COLO668 (cell line): ENCODE data around the gene MTHFSD.

Source experiments
- DNase-seq: peaks from one replicate; lab custom pipeline; 2025; ENCODE audit not compliant: unreplicated experiment; lab: John Stamatoyannopoulos, UW

Gene MTHFSD

DNA sequence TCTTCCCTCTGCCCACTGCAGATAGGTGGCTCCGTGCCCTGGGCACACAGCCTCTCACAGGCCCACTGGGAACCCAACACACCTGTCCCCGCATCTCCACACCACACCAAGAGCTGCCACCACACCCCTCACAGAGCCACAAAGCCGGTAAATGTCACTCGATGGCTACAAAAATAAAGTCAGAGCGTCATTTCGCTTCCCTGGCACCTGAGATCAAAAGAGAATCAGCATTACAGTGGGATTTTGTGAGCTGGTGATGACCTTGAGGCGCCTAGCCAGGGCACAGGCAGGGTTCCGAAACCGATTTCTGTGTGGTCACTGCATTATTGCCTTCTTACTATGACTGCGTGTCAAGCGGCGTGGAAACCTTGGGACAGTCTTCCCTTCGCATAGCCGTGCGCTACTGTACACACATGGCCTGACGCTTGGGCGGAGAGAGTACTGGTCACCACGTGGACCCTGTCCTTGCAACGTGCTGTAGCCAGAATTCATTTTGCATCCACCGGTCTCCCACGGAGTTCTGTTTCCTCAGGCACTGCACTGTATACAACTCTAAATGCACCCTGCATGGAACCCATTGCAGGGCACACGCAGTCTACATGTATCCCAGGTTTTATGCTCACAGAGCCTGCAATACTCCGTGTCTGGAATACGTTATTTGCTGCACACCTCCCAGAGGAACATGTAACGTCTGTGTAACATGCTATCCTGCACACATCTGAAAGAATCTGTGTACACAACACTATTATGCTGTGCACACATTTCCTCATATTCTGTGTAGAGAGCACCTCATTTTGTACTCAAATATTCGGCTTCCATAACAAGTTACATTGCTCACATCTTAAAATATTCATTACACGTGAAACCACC is 50.5 kb downstream of the MTHFSD start:
- DNase-seq, result no peak

DNA sequence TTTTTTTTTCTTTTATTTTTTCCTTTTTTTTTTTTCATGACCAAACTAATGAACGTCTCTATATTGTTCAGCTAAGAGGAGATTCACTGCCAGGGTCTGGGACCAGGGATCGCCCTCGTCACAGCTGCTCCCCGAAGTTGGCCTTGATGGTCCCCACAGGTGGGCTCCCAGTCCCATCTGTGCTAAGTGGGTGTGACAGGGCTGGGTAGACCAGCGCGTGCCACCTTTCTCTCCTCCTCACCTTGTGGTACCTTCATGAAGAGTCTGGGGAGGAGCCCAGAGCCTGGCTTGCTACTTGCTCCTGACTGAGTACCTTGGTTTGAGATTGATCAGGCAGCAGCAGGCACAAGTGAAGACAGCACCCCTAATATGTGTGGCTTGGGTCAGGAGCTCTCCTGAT is 51.2 kb downstream of the MTHFSD start:
- no peak for DNase-seq

DNA sequence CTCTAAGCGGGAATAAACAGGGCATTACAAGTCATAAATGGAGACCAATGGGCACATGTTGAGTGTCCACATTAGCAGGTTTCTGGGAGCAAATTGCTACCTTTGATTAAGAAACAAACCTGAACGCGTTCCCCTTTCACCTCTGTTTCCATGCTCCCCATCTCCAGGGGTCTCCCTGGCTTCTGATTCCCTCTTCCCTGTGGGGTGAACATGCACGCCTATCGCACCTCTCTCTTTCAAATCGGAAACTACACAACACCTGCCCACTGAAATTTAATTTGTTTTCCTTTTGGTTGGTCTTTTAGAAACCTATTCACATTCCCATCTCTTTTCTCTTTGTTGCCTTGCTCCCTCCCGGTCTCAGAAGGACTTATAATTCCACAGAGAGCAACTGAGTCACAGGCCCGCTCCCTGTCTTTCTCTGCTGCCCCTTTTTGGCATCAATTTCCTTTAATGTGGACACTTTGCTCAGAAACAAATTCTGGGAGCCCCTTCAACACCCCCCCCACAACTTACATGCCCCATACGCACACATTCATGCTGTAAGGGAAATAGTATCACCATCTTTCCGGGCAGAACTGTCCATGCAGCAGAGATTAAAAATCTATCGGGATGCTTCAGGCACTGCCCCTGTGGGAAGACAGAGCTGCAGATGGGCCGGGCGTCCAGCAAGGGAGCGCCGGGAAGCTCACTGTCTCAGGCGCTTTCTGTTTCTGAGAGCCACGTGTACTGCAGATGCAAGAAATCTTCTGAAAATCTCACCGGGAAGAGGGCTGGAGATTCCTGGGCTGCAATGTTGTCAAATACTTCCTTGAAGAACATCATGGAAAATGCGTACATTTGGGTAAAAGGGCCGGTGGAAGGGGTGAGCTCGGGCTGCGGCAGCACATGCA is 51.9 kb downstream of the MTHFSD start:
- no peak for DNase-seq

DNA sequence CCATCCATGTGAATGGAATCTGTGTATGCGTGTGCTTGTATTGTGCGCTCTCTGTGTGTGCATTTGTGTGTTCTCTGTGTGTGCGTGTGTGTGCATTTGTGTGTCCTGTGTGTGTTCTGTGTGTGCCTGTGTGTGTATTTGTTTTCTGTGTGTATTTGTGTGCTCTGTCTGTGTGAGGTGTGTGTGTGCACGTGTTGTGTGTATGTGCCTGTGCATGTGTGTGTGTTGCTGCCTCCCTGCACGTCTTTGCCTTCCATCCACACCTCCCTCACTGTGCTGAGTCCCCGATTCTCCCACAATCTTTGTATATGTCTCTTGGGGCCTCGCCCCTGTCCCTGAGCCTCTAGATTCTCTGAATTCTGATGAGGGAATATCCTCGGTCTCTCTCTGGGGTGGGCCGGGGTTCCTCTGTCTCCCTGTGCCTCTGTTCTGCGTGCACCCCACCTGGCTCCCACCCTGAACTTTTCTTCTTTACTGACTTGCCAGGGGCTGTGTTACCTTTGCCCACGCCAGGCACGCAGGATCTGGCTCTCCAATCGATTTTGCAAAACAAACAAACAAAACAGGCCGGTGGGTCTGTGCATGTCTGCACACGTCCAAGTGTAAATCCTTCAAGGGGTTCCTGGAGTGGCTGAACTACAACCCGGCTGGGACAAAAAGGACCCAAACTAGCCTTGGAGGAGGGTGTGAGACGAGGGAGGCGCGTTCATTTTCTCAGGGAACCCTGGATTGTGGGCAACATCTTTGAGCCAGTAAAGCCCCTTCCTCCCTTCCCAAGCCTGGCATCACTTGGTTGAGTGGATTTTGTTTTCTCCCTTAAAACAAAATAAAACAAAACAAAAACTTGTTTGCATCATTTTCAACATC is 52.8 kb downstream of the MTHFSD start:
- DNase-seq, result no peak

DNA sequence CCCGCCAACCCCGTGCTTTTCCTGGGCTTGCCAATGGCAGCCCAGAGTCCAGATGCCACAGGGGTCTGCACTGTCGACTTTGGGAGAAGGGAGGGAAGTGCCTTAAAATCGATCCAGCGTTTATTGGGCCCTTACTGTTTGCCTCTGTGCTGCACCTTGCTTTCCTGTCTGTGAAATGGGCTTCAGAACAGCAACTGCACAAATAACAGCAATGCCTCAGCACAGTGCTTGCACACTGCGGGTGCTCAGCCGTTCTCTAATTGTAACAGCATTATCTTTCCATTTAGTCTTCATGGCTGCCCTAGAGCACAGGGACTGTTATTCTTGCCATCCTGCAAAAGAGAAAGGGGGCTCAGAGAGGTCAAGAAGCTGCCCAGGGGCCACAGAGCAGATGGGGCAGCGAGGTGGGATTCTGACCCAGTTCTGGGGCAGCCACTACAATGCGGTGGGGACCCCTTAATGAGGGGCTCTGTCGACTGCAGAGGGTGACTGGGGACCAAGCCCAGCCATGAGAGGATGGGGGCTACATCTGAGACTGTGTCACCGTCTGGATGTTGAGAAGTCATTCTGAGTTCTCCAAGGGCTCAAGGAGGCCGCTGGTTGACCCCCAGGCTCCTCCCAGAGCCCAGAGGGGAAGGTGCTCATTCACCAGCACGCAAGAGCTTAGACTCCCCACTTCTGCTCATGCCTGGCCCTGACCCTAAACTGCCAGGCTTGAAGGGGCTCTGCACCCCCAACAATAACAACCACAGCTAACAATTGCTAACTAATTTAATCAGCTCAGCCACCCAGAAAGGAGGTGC is 54.1 kb downstream of the MTHFSD start:
- DNase-seq, result no peak

DNA sequence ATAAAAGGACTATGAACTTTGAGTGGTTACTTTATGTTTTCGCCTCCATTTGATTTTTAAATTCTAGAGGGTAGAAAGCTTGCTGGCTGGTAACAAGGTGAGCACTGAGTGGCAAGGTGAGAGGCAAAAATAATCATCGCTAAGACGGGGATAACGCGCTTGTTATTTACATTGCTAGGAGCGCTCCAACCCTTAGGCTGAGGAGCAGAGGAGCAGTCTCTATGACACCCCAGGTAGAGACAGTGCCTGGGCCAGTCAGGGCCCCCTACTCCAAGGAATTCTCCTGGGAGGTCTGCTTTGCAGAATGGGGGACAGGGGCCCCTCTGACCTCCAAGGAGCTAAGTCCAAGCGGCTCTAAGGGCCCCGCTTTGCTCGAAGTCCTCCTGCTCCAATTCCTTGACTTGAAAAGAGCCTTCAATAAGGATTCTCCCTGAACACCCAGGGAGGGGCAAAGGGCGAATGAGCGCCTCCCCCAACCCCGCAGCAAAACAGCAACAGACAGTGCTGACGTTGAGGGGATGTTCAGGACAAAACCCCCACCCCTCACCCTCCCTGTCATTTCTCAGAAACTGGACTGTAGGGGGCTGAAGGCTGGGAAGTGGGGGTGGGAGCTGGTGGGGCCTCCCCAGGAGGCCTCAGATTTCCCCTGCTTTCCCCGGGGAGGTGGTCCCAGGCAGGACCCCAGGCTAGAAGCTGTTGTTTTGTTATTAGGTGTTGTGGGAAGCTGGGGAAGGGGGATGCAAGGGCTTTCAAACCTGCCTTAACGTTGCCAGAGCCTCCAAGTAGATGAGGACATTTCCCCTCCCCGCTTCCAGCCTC is 54.9 kb downstream of the MTHFSD start:
- no peak for DNase-seq

DNA sequence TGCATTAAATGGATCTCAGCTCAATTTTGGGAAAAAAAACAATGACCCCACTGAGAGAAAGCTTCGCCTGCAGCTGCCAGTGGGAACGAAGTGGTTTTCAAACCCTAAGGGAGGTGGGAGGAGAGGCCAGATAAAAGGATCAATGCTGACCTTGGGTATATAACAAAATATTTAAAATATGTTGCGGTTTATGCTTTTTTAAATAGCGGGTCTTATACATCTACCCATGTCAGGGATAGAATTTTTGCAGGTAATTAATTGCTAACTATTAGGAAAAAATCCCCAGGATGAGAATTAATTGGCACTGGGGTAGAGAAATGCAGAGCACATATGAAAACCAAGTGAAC is 55.6 kb downstream of the MTHFSD start:
- DNase-seq, result no peak

DNA sequence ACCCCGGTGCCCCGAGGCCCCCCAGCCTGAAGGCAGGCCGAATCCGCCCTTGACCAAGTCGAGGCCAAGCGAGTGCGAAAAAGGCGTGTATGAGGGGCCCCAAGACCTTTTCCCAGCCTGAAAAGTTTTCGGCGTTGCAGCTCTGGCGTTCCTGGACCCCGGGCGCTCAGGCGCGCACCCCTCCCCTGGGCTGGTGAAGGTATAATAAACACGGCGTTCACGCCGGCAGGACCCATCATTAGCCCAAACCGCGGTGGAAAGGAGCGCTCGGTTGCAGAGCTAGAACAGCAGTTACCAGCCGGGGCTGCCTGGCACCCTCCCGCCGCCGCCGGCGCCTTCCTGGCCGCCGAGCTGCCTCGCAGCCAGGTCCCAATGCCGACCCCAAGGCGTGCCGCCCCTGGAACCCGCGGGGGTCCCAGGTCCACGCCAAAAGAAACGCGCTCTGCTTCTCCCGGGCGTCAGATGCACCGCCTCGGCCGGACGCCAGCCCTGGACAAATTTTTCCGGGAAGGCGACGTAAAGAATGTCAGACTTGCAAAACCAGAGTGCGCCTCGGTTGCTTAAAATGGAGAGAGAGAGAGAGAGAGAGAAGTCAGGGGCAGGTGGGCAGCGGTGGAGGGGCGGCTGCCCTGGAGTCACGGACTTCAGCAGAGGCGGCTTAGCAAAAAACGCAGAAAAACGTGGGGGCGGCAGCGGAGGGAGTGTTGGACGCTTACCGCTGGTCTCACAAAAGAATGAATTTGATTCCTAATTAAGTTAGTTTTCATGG is 56.2 kb downstream of the MTHFSD start:
- no peak for DNase-seq

DNA sequence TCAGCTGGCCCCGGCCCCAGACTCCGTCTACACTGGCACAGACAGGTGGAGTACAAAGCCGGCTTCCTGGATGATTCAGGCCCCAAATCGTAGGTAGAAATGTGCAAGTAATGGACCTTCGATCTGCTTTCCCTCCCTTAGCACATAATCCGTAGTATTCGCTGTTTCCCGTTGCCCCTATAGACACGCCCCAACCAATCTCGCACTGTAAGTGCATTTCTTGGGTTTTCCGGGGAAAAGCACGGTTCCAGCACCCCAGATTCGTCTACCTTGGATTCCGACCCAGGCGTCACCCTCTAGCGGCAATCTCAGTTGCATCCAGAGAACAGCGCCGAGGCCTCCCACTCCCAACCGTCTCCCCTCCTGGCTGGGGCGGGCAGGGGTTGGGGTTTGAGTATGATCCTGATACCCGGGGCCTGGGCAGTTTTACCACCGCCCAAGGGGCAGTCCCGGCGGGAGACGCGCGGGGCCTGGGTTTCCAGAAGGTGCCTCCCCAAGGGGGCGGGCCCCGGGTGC is 56.8 kb downstream of the MTHFSD start:
- DNase-seq, result no peak

DNA sequence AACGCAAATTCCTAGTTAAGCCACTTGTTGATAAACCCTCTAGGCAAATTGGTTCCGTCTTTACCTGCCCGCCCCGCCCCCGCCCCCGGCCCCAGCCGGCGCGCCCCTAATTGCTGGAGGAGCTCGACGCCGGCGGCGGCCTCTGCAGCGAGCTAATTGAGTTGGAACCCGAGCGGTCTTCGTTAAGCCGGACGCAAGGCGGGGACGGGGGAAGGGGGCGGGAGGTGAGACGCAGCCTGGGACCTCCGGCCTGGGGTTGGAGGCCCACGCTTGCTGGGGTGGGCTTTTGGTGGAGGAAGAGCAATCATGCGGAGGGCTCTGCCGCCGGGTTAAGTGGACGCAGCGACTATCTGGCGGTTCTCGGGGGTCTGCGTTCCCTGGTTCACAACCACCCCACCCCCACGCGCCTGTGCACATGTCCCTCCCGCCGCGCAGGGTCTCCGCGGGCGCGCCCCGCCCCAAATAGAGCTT is 57.4 kb downstream of the MTHFSD start:
- DNase-seq, result no peak

DNA sequence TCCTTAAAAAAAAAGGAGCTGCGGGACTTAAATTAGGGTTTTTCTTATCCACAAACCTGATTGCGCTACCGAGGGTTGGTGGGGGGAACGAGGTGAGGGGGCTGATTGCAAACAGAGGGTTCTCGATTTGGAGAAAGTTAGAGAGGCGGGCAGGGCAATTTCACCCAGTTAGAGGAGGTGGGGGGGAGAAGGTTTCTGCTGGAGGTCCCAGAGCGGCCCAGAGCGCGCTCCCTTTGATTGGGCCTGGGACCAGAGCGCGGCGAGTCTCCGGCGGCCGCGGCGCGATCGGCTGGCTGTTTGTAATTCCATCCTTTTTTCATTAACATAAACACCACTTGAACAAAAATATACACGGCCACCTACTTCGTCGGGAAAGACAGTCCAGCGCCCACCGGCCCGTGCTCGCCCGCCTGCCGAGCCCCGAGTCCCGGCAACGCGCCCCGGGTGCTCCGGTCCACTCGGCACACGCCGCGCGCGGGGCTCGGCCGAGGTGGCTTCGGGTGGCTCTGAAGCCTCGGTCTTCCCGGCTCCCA is 58.0 kb downstream of the MTHFSD start:
- DNase-seq, result no peak

DNA sequence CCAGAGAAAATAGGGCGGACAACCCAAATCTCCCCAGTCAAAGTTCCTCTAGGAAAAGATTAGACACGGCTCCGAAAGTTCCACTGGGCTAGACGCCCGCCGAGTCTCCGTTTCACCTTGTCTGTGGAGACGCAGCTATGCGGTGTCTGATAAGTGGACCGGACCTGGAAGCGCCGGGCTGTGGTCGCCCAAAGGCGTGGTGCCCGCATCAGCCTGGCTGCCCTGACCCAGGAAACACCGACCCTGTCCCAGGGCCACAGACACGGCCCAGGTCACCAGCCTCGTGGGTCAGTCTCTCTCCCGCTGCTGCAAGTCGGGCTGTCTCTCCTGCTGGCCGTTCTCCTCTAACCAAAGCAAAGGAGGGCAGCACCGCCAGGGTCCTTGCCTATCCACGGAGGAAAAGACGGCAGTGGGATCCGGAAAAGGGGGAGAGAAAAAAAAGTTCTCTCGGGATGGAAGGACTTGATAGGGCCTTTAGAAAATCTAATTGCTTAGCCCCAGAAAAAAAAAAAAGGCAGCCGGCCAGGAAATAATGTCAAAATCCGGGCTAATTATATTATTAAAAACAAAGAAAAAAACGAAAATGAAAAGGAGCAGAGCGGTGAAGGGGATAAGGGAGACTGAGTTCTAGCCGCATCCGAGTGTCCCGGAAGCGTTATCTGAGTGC is 58.6 kb downstream of the MTHFSD start:
- no peak for DNase-seq

DNA sequence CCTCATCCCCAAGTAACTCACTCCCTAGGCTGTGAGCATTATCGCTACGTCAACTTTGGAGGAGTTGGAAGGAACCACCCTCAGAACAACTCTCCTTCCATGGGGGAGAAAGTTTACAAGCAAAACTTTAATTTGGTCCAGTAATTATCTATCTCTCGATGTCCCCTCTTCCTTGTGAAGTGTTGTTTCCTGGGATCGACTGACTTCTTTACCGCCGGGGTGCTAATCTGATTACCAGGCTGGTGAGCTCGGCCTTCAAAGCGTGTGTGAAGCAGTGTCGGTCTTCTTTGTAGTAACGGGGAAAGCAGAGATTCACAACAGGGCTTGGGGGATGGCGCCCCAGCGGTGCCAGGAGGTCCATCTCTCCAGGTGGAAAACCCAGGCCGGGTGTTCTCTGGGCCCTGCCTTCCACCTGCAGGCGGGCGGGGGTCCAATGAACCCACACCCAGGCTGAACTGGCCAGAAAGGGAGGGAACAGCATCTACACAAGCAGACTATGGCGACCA is 59.2 kb downstream of the MTHFSD start:
- DNase-seq, result no peak

DNA sequence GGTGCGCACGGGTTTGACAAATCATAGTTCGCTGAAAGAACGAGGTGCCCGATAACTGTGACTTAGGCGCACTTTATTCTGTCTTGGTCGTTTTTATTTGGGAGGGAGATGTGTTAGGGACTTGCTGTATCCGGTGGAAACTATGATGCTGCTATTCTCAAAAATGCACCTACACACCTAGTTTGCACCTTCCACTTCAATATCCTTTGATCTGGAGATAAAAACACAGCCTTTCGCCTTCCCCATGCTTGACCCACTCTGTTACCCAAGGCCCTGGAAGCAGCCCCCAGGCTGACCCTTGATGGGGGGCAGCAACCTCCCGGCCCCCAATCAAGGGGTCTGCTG is 59.7 kb downstream of the MTHFSD start:
- no peak for DNase-seq

DNA sequence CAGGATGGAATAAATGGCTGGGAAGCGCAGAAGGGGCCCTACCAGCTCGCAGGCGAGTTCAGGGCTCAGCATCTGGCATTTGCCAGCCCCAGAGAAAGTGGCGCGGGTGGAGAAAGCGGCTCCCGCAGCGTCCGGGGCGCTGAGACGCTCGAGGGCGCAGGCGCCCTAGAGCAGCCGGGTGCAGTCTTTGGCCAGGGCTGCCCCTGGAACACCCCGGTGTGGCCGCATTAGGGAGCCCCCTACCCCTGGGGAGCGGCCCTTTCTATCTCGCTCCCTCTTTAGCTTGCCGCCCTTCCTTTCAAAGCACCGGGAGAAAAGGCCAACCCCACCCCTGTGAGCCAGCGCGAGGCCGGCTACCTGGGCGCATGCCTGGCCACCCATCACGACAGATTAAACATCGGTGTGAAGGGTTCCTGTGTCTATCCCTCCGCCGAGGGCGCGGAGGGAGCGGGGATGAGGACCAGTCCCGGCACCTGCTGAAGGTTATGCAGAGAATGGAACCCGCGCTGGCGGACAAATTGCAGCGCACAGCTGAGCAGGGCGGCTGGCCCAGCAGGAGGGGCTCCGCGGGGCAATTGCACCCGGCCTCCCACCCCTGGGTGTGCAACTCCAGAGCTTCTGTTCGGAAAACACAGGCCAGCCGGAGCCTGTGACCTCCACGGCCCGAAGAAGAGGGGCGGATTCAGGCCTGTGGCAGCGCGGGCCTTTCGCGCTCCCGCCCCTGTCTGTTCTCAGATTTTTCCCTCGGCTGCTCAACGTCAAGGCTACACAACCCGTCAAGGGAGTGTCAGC is 60.3 kb downstream of the MTHFSD start:
- no peak for DNase-seq

DNA sequence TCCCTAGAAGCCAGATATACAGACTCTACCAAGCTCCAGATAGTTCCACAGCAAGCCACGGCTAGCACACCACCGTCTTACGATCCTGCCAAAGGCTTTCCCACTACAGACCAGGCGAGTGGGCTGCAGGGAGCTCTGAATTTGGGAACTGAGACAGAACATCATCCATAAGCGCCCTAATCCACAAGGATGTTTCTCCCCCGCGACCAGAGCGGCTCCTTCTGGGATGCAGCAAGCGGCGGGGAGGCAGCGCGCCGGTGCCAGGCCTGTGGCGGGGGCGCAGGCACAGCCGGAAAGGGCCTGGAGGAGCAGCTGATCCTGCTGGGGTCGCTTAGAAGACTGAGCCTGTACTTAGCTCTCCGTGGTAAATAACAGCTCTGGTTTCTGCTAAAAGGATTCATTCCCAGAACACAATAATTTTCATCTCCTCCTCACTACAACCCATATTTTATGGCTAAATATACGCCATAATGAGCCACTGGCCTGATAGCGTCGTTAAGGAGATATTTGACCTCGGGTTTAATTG is 60.9 kb downstream of the MTHFSD start:
- DNase-seq, result no peak
